Measurements from ENCODE around the gene BCAS4.
"Not testable (repeated sequence)": the region's sequence is repeated elsewhere in the genome, so short reads cannot be mapped to it uniquely, and the experiment has no call there.

Gene BCAS4

GRCh38 chr20:50799890-50800550 lies 5.2 kb downstream of the BCAS4 start:
- DNase-seq: no peak

- not testable (repeated sequence) for DNase-seq
Measured at GRCh38 chr20:50800986-50801746, 6.3 kb downstream of the BCAS4 start.

- DNase-seq: no peak
Measured at GRCh38 chr20:50801747-50802125, 6.9 kb downstream of the BCAS4 start.

- DNase-seq: no peak
Measured at GRCh38 chr20:50802289-50802688, 7.4 kb downstream of the BCAS4 start.

- no peak for DNase-seq
Measured at GRCh38 chr20:50804437-50805348, 9.8 kb downstream of the BCAS4 start.

GRCh38 chr20:50805349-50805684 lies 10.5 kb downstream of the BCAS4 start:
- no peak for DNase-seq

GRCh38 chr20:50806126-50806768 lies 11.4 kb downstream of the BCAS4 start:
- DNase-seq: no peak

GRCh38 chr20:50810063-50810462 lies 15.2 kb downstream of the BCAS4 start:
- DNase-seq: no peak

- DNase-seq: no peak
Measured at GRCh38 chr20:50810842-50811241, 16.0 kb downstream of the BCAS4 start.

GRCh38 chr20:50813101-50813643 lies 18.3 kb downstream of the BCAS4 start:
- DNase-seq: no peak

- DNase-seq: no peak
Measured at GRCh38 chr20:50813801-50814200, 18.9 kb downstream of the BCAS4 start.

GRCh38 chr20:50814438-50815161 lies 19.7 kb downstream of the BCAS4 start:
- no peak for DNase-seq

GRCh38 chr20:50815162-50815989 lies 20.5 kb downstream of the BCAS4 start:
- no peak for DNase-seq

- DNase-seq: no peak
Measured at GRCh38 chr20:50817776-50818172, 22.9 kb downstream of the BCAS4 start.

GRCh38 chr20:50819349-50819748 lies 24.5 kb downstream of the BCAS4 start:
- no peak for DNase-seq

- DNase-seq: no peak
Measured at GRCh38 chr20:50820515-50821256, 25.8 kb downstream of the BCAS4 start.

GRCh38 chr20:50821257-50821921 lies 26.5 kb downstream of the BCAS4 start:
- no peak for DNase-seq

- no peak for DNase-seq
Measured at GRCh38 chr20:50821994-50822393, 27.1 kb downstream of the BCAS4 start.

GRCh38 chr20:50823319-50823718 lies 28.5 kb downstream of the BCAS4 start:
- DNase-seq: no peak

- DNase-seq: no peak
Measured at GRCh38 chr20:50824137-50824536, 29.3 kb downstream of the BCAS4 start.
